Heart left ventricle (tissue), 16 donors: ENCODE measurements around the gene WTIP. TPM values are rescaled to one million over a fixed set of nuclear protein-coding genes. Genes with fewer than 3 reads are reported as not detected.
"Not testable (repeated sequence)": the region's sequence is repeated elsewhere in the genome, so short reads cannot be mapped to it uniquely, and the experiment has no call there.

Source experiments
- ATAC-seq, 4 donors: fragments of 200-7000 bp; cut with Tn5 transposase; one replicate each; pipeline ENCODE4 v1.9.1; 2020 to 2022; ENCODE audit warnings: moderate library complexity in 4 of 4, mild to moderate bottlenecking in 3 of 4, moderate number of reproducible peaks in 1 of 4
- DNase-seq, 5 donors: peaks; one replicate each; pipeline ENCODE4 v3.0.0-alpha.2; 2020
- H3K27ac ChIP-seq, 12 donors: fragments of 200-600 bp; sonication (generic) in 4 of 12; one replicate each; pipeline versions ENCODE4 v1.5.0 to v1.8.0; 2016 to 2022; ENCODE audit warnings: mild to moderate bottlenecking in 2 of 12
- H3K27me3 ChIP-seq, 9 donors: fragments of 200-600 bp; sonication (generic) in 2 of 9; one replicate each; pipeline versions ENCODE4 v1.5.1 to v1.8.0; 2016 to 2022; ENCODE audit warnings: mild to moderate bottlenecking in 3 of 9
- H3K36me3 ChIP-seq, 9 donors: fragments of 200-600 bp; sonication (generic) in 2 of 9; one replicate each; pipeline versions ENCODE4 v1.5.0 to v1.8.0; 2018 to 2022; ENCODE audit warnings: mild to moderate bottlenecking in 2 of 9
- H3K4me1 ChIP-seq, 12 donors: fragments of 200-600 bp; sonication (generic) in 4 of 12; one replicate each; pipeline versions ENCODE4 v1.5.0 to v1.8.0; 2016 to 2022; ENCODE audit warnings: mild to moderate bottlenecking in 3 of 12
- H3K4me3 ChIP-seq, 12 donors: fragments of 200-600 bp; sonication (generic) in 4 of 12; one replicate each; pipeline versions ENCODE4 v1.5.0 to v1.8.0; 2017 to 2022; ENCODE audit warnings: mild to moderate bottlenecking in 9 of 12, moderate library complexity in 4 of 12
- H3K9me3 ChIP-seq, 12 donors: fragments of 200-600 bp; sonication (generic) in 4 of 12; one replicate each; pipeline versions ENCODE4 v1.5.0 to v1.8.0; 2016 to 2022; ENCODE audit warnings: mild to moderate bottlenecking in 1 of 12
- POLR2A ChIP-seq, 2 donors: fragments of 450-650 bp; IDR thresholded peaks; one replicate each; pipeline ENCODE4 v1.6.1; 2017; ENCODE audit warnings: antibody characterized with exemption in 2 of 2, mild to moderate bottlenecking in 2 of 2, moderate library complexity in 2 of 2
- WGBS, 4 donors: extraction: QIAGEN DNeasy Blood & Tissue Kit in 2 of 4; methylation state at CpG; one replicate each; pipeline versions ENCODE4 v1.1.5 to v1.1.7; 2013 to 2018; 5-methylcytosine and 5-hydroxymethylcytosine counted together
- intact Hi-C, 10 donors: fragments of 100-400 bp; cut with DNase I; formaldehyde crosslinking; loops; one replicate each; pipeline versions ENCODE4 v1.11.1 to v1.14.2; 2022
- polyA plus RNA-seq, 2 donors: library from polyadenylated mRNA; stranded (reverse); fragments of 200-250 nt; gene quantifications; one replicate each; pipeline ENCODE4 v1.2.3, GENCODE V29; 2013
- total RNA-seq, 9 donors: library from RNA; depleted of rRNA in 2 of 9; stranded (reverse); fragments of >200 nt in 2 of 9; fragmentation: NEBNext Ultra II Directional in 3 of 9; extraction: Animal tissue kit (Norgen Biotek cat#: 25700) in 3 of 9; gene quantifications; one replicate each; pipeline versions ENCODE4 v1.1.0 to v1.2.4, GENCODE V29; 2016 to 2023
- TF ChIP-seq, protein P1 (sequence below), 12 donors: fragments of 200-600 bp; sonication (generic) in 4 of 12; IDR thresholded peaks; one replicate each; pipeline versions ENCODE4 v1.5.0 to v1.8.0; 2018 to 2022; ENCODE audit warnings: antibody characterized with exemption in 12 of 12, mild to moderate bottlenecking in 5 of 12
- donor health status: ischemic (EF 13 %, LVEDD 7.1; RV severe dilation, severe dysfunction).
- donor health status: healthy with polysubstance abuse.
- donor health status: DM: no; HTN: yes; CAD: no.
- donor health status: DM: no; HTN: no; CAD: no.
- donor health status: ischemic (EF 25% LVEDD 6.9; RV normal size, moderate dysfunction).
- donor health status: ischemic (EF 25% LVEDD 5.7; RV mildly dilated, moderate dysfunction).
- donor health status: healthy.
- donor health status: DM: yes; HTN: yes; CAD: no.
- donor health status: ischemic (EF 35%, LVEDD 5.7; RV mildly dilated, moderate dysfunction).
- donor health status: nonischemic (EF 11% LVEDD 7.7; RV severe dilation, severe dysfunction).
- donor health status: DM: yes; HTN: yes; CAD: no.
- donor health status: PGD.
- donor health status: ischemic (EF 29% LVEDD 5.4; RV normal size, mild dysfunction).
- donor health status: nonischemic (EF 23%, LVEDD 6.1; RV moderate dilation, normal function).

WTIP gene
- total and polyA plus RNA-seq, 11 donors = 6.6 to 33.3 (median 19.6) TPM

DNA sequence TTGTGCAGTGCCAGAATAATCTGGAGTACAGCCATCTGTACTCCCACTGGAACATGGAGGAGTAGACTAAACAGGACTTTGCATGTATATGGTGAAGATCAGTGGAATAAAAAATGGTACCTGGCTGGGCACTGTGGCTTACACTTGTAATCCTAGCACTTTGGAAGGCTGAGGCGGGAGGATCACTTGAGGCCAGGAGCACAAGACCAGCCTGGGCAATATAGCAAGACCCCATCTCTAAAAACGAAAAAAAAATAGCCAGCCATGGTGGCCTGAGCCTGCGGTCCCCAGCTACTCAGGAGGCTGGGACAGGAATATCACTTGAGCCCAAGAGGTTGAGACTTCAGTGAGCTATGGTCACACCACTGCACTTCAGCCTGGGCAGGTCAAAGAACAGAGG, 33.4 kb upstream of the WTIP start:
- ATAC-seq = no peak
- H3K27me3 ChIP-seq = no peaks in the 10 kb centered on the region
- DNase-seq = no peak
- peaks cover 0 to 4% (median 0%) of the 10 kb centered on the region in 12 donors for H3K4me1 ChIP-seq
- TF ChIP-seq, protein P1, sequence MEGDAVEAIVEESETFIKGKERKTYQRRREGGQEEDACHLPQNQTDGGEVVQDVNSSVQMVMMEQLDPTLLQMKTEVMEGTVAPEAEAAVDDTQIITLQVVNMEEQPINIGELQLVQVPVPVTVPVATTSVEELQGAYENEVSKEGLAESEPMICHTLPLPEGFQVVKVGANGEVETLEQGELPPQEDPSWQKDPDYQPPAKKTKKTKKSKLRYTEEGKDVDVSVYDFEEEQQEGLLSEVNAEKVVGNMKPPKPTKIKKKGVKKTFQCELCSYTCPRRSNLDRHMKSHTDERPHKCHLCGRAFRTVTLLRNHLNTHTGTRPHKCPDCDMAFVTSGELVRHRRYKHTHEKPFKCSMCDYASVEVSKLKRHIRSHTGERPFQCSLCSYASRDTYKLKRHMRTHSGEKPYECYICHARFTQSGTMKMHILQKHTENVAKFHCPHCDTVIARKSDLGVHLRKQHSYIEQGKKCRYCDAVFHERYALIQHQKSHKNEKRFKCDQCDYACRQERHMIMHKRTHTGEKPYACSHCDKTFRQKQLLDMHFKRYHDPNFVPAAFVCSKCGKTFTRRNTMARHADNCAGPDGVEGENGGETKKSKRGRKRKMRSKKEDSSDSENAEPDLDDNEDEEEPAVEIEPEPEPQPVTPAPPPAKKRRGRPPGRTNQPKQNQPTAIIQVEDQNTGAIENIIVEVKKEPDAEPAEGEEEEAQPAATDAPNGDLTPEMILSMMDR (IDR thresholded peaks at IDR 0.05) = no peak
- TF ChIP-seq POLR2A (IDR thresholded peaks at IDR 0.05) = no peak
- intact Hi-C loops = no loop called here
- 92 to 97% (median 97%) methylated on average over 3 of the region's 3 CpGs for WGBS, 4 donors
- no peak overlapping the region for H3K4me3 ChIP-seq
- H3K9me3 ChIP-seq = no peaks in the 10 kb centered on the region
- H3K36me3 ChIP-seq = peaks cover 0 to 100% (median 98%) of the 10 kb centered on the region in 9 donors
- H3K27ac ChIP-seq = no peak overlapping the region

DNA sequence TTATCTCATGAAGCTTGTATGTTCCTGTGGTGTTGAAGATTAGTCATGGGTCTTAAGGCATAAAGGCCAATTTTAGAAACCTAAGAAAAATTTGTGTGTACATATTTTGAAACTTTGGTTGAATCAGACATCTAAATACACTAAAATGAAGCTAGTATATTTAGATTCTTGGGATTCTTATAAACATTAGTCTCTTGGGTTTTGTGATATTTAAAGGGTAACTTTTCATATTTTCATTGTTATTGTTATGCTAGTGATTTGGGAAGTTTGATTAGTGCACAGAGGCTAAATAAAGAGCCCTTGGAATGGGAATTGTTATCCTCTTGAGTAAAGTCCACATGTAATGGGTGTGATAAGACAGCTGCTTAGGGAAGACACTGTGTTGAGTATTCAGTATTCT, 28.8 kb upstream of the WTIP start:
- Histone ChIP-seq H3K27me3 (no peaks in the 10 kb centered on the region), H3K9me3 (no peaks in the 10 kb centered on the region), H3K4me3 (no peak overlapping the region), H3K27ac (no peak overlapping the region), H3K4me1 (peaks cover 0 to 14% (median 0%) of the 10 kb centered on the region in 12 donors), H3K36me3 (peaks cover 0 to 99% (median 92%) of the 10 kb centered on the region in 9 donors)
- DNase-seq (no peak), ATAC-seq (no peak)
- TF ChIP-seq, protein P1 (IDR thresholded peaks at IDR 0.05) = no peak
- no peak for TF ChIP-seq POLR2A (IDR thresholded peaks at IDR 0.05)
- intact Hi-C loops = no loop called here

DNA sequence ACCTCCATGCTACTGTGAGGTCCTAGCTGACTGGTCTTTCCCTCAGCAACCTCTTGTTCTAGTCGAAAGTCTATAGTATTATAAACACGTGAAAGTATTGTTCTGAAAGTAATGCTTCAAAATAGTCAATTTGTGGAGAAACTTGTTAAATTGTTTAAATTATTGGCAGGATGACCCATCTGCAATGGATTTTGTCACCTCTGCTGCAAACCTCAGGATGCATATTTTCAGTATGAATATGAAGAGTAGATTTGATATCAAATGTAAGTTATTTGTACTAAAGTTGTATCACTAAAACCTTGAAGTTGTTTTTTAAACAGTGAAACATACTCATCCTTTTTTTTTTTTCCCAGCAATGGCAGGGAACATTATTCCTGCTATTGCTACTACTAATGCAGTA, 27.5 kb upstream of the WTIP start:
- Histone ChIP-seq H3K27ac (no peak overlapping the region), H3K4me1 (peaks cover 0 to 20% (median 5%) of the 10 kb centered on the region in 12 donors), H3K9me3 (no peaks in the 10 kb centered on the region), H3K4me3 (no peak overlapping the region), H3K27me3 (no peaks in the 10 kb centered on the region), H3K36me3 (peaks cover 0 to 95% (median 90%) of the 10 kb centered on the region in 9 donors)
- intact Hi-C loops = no loop called here
- ATAC-seq (no peak), DNase-seq (no peak)
- 89 to 92% (median 89%) methylated on average over 2 of the region's 2 CpGs for WGBS, 4 donors
- no peak for TF ChIP-seq POLR2A (IDR thresholded peaks at IDR 0.05)
- TF ChIP-seq, protein P1 (IDR thresholded peaks at IDR 0.05) = no peak

DNA sequence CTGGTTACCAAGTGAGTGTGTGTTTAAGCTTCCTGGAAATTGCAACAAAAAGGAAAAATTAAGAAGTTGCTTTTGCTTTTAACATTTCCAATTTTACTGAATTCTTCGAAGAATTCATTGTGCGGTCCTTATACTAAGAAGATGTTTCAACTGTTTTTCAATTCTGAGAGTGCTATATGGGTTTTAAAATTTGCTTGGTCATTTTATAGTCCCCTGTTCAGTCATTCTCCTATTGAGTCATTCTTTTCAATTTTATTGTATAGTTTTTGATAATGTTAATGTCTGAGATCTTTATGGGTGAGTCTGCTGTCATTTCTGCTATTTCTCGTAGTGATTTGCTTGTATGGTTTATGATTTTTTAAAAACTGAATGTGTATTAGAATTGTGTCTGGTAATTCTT, 26.9 kb upstream of the WTIP start:
- no peak overlapping the region for H3K27ac ChIP-seq
- TF ChIP-seq POLR2A (IDR thresholded peaks at IDR 0.05) = no peak
- TF ChIP-seq, protein P1 (IDR thresholded peaks at IDR 0.05) = no peak

DNA sequence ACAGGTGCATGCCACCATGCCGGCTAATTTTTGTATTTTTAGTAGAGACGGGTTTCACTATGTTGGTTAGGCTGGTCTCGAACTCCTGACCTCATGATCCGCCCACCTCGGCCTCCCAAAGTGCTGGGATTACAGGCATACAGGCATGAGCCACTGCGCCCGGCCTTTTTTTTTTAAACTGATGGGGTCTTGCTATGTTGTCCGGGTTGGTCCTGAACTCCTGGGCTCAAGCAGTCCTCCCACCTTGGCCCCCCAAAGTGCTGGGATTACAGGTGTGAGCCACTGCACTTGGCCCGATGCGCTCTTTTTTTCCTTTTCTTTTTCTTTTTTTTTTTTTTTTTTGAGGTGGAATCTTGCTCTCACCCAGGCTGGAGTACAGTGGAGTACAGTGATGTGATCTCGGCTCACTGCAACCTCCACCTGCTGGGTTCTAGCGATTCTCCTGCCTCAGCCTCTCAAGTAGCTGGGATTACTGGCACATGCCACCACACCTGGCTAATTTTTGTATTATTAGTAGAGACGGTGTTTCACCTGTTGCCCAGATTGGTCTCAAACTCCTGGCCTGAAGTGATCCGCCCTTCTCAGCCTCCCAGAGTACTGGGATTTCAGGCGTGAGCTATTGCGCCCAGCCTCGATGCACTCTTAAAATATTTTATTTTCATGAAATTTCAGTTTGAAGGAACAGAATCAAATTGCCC, 25.6 kb upstream of the WTIP start:
- intact Hi-C loops, H3K27ac ChIP-seq: not testable (repeated sequence)
- H3K4me1 ChIP-seq = peaks cover 0 to 39% (median 19%) of the 10 kb centered on the region in 12 donors

More for the DNA sequence above, 26.9 kb upstream of the WTIP start:
- Histone ChIP-seq H3K36me3 (peaks cover 0 to 97% (median 90%) of the 10 kb centered on the region in 9 donors), H3K4me1 (peaks cover 0 to 26% (median 10%) of the 10 kb centered on the region in 12 donors), H3K9me3 (no peaks in the 10 kb centered on the region), H3K27me3 (no peaks in the 10 kb centered on the region), H3K4me3 (no peak overlapping the region)
- intact Hi-C loops = no loop called here
- DNase-seq (no peak), ATAC-seq (no peak)
- 93 to 95% (median 95%) methylated on average over 3 of the region's 3 CpGs for WGBS, 4 donors

More for the DNA sequence above, 25.6 kb upstream of the WTIP start:
- H3K27me3 ChIP-seq, ATAC-seq, DNase-seq, H3K9me3 ChIP-seq, H3K4me3 ChIP-seq: not testable (repeated sequence)
- peaks cover 0 to 97% (median 90%) of the 10 kb centered on the region in 9 donors for H3K36me3 ChIP-seq
- WGBS, 4 donors = 90 to 93% (median 92%) methylated on average over 17 of the region's 17 CpGs
